ENCODE results near the gene DNAJC16.

DNA sequence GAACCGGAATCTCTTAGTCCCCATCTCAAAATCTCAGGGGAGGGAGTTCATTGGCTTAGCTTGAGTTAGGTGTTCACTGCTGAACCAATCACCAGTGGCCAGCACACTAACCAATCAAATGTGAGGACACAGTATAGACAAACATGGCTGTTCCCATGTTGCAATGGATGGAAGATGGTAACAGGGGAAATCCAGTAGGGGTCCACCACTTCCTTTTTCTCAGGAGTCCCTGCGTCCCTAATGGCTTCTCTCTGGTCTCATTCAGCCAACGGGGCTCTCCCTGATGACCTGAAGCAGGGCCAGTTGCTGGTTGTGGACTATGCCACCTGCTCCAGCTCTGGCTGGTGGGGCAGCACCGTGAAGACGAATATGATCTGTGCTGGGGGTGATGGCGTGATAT lies 41.0 kb upstream of the DNAJC16 start:
- TF ChIP-seq TCF12 (IDR thresholded peaks at IDR 0.05; ENCODE audit: low read depth) (no peak), TAF1 (IDR thresholded peaks at IDR 0.05; ENCODE audit: low read depth) (no peak)
- TF ChIP-seq, protein P1, sequence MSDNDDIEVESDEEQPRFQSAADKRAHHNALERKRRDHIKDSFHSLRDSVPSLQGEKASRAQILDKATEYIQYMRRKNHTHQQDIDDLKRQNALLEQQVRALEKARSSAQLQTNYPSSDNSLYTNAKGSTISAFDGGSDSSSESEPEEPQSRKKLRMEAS (IDR thresholded peaks at IDR 0.05) = no peak

All from Ishikawa (cell line).